ENCODE data around the gene VSIG4. TPM values are rescaled to one million over a fixed set of nuclear protein-coding genes. Genes with fewer than 3 reads are reported as not detected.

VSIG4 gene
- total and polyA plus RNA-seq, 2 donors (not counting 1 experiment from before 2014, with no cell fraction given), result 0.09 TPM; not detected in 1

GRCh38 chrX:66020631-66021334 is 19.1 kb downstream of the VSIG4 start:
- peak overlapping the region; percentile 50 for H2AFZ ChIP-seq (ENCODE audit: insufficient read depth, low read depth, low read length, poor library complexity, severe bottlenecking)
- ChIA-PET CTCF (interaction anchor here (0.7 to 5.3 kb wide), 8 partner anchors 10 to 424 kb away, joined by 3 to 33 read pairs (median 6); no protein-coding TSS in a partner anchor), POLR2A (interaction anchor here (1.5 kb wide), 1 partner anchor 15 kb away, joined by 4 read pairs; no protein-coding TSS in a partner anchor)
- H3K9me3 ChIP-seq (ENCODE audit: control extremely low read depth in 1 of 3, control insufficient read depth in 2 of 3, insufficient read depth in 1 of 3, low read length in 2 of 3), result no peaks in the 10 kb centered on the region
- H3K4me1 ChIP-seq (ENCODE audit: control insufficient read depth in 2 of 2, insufficient read depth in 2 of 2, low read length in 2 of 2), result peaks cover 82 to 92% of the 10 kb centered on the region in 2 donors
- peak overlapping the region in 2 of 5 experiments; percentile 5 to 27 for H3K4me3 ChIP-seq (ENCODE audit: control extremely low read depth in 1 of 5, extremely low read depth in 1 of 5, insufficient read depth in 1 of 5, low read depth in 2 of 5, low read length in 4 of 5)
- no peaks in the 10 kb centered on the region for H3K27me3 ChIP-seq (replicated peaks in 1 of 4; ENCODE audit: control extremely low read depth in 1 of 4, control insufficient read depth in 3 of 4, insufficient read depth in 4 of 4, low read length in 3 of 4)
- H3K9ac ChIP-seq (ENCODE audit: low read length), result peak overlapping the region; percentile 27
- H3K4me2 ChIP-seq (replicated peaks; ENCODE audit: low read depth, low read length, poor library complexity, severe bottlenecking), result peak overlapping the region; percentile 62
- peaks cover 69% of the 10 kb centered on the region for H3K79me2 ChIP-seq (ENCODE audit: control insufficient read depth, insufficient read depth, low read length)
- TF ChIP-seq EZH2 (IDR thresholded peaks at IDR 0.05; ENCODE audit: borderline replicate concordance, insufficient read depth, low read depth, low read length, poor library complexity, severe bottlenecking), result no peak
- TF ChIP-seq, protein P1, sequence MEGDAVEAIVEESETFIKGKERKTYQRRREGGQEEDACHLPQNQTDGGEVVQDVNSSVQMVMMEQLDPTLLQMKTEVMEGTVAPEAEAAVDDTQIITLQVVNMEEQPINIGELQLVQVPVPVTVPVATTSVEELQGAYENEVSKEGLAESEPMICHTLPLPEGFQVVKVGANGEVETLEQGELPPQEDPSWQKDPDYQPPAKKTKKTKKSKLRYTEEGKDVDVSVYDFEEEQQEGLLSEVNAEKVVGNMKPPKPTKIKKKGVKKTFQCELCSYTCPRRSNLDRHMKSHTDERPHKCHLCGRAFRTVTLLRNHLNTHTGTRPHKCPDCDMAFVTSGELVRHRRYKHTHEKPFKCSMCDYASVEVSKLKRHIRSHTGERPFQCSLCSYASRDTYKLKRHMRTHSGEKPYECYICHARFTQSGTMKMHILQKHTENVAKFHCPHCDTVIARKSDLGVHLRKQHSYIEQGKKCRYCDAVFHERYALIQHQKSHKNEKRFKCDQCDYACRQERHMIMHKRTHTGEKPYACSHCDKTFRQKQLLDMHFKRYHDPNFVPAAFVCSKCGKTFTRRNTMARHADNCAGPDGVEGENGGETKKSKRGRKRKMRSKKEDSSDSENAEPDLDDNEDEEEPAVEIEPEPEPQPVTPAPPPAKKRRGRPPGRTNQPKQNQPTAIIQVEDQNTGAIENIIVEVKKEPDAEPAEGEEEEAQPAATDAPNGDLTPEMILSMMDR (IDR thresholded peaks at IDR 0.05), result no peak
- H3K27ac ChIP-seq (ENCODE audit: low read length in 2 of 2), result peak overlapping the region; percentile 69 to 80
- DNase-seq, result peak; percentile 34
- ATAC-seq (ENCODE audit: low read depth), result no peak
- H4K20me1 ChIP-seq (ENCODE audit: control insufficient read depth, insufficient read depth, low read length, poor library complexity, severe bottlenecking), result no peaks in the 10 kb centered on the region
- Mint-ChIP-seq H3K9me3 (ENCODE audit: insufficient read depth) (no peaks in the 10 kb centered on the region), H3K4me1 (peaks cover 82% of the 10 kb centered on the region), H3K27me3 (no peaks in the 10 kb centered on the region), H3K27ac (peak overlapping the region; percentile 96), H3K4me3 (peak overlapping the region; percentile 72)
- intact Hi-C loops (cut with micrococcal nuclease), result no loop called here
- peaks cover 0 to 22% of the 10 kb centered on the region in 2 experiments for H3K36me3 ChIP-seq (replicated peaks in 1 of 2; ENCODE audit: control extremely low read depth in 1 of 2, control insufficient read depth in 1 of 2, extremely low read depth in 1 of 2, insufficient read depth in 2 of 2, low read length in 1 of 2)
- 0% methylated on average over 1 of the region's 10 CpGs for WGBS (ENCODE audit: insufficient coverage)

DNA sequence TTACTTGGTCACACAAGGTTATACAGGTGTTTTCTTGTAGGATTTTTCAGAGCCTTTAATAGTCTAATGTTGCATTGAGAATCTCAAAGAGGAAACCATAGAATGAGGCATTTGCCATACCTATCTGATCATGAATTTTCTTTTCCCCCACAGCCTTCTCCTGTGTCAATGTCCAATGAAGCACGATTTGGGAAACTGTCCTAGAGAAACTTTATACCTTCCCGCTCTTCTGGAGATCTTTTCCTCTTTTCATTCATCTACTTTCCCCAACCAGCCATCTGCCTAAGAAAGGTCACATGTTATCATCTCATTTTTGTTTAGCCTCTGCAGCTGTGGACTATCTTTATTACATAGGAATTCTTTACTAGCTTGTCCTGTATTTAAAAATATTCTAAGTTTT is 19.9 kb downstream of the VSIG4 start:
- ATAC-seq (ENCODE audit: low read depth) (no peak), DNase-seq (no peak)
- Histone ChIP-seq H3K27ac (ENCODE audit: low read length in 2 of 2) (peak overlapping the region; percentile 69 to 80), H3K79me2 (ENCODE audit: control insufficient read depth, insufficient read depth, low read length) (peaks cover 66% of the 10 kb centered on the region), H3K36me3 (replicated peaks in 1 of 2; ENCODE audit: control extremely low read depth in 1 of 2, control insufficient read depth in 1 of 2, extremely low read depth in 1 of 2, insufficient read depth in 2 of 2, low read length in 1 of 2) (peaks cover 0 to 22% of the 10 kb centered on the region in 2 experiments), H4K20me1 (ENCODE audit: control insufficient read depth, insufficient read depth, low read length, poor library complexity, severe bottlenecking) (no peaks in the 10 kb centered on the region), H3K9ac (ENCODE audit: low read length) (no peak overlapping the region), H3K4me2 (replicated peaks; ENCODE audit: low read depth, low read length, poor library complexity, severe bottlenecking) (peak overlapping the region; percentile 78), H2AFZ (ENCODE audit: insufficient read depth, low read depth, low read length, poor library complexity, severe bottlenecking) (no peak overlapping the region), H3K9me3 (ENCODE audit: control extremely low read depth in 1 of 3, control insufficient read depth in 2 of 3, insufficient read depth in 1 of 3, low read length in 2 of 3) (no peaks in the 10 kb centered on the region), H3K4me3 (ENCODE audit: control extremely low read depth in 1 of 5, extremely low read depth in 1 of 5, insufficient read depth in 1 of 5, low read depth in 2 of 5, low read length in 4 of 5) (no peak overlapping the region), H3K4me1 (ENCODE audit: control insufficient read depth in 2 of 2, insufficient read depth in 2 of 2, low read length in 2 of 2) (peaks cover 83 to 100% of the 10 kb centered on the region in 2 donors), H3K27me3 (replicated peaks in 1 of 4; ENCODE audit: control extremely low read depth in 1 of 4, control insufficient read depth in 3 of 4, insufficient read depth in 4 of 4, low read length in 3 of 4) (no peaks in the 10 kb centered on the region)
- H3K4me3 Mint-ChIP-seq, result no peak overlapping the region
- H3K4me1 Mint-ChIP-seq, result peaks cover 81% of the 10 kb centered on the region
- no CpG with 5 or more reads among the region's 2 CpGs for WGBS (ENCODE audit: insufficient coverage)
- peak overlapping the region; percentile 90 for H3K27ac Mint-ChIP-seq
- ChIA-PET CTCF (interaction anchor here (1.0 to 5.3 kb wide), 7 partner anchors 11 to 439 kb away, joined by 3 to 33 read pairs (median 9); no protein-coding TSS in a partner anchor), POLR2A (interaction anchor here (1.5 kb wide), 1 partner anchor 14 kb away, joined by 4 read pairs; no protein-coding TSS in a partner anchor)
- TF ChIP-seq EZH2 (IDR thresholded peaks at IDR 0.05; ENCODE audit: borderline replicate concordance, insufficient read depth, low read depth, low read length, poor library complexity, severe bottlenecking), result no peak
- no peaks in the 10 kb centered on the region for H3K27me3 Mint-ChIP-seq
- intact Hi-C loops (cut with micrococcal nuclease), result loop anchor here (5.0 to 10.0 kb wide), 3 partner anchors 125 to 423 kb away; no protein-coding TSS in a partner anchor
- H3K9me3 Mint-ChIP-seq (ENCODE audit: insufficient read depth), result no peaks in the 10 kb centered on the region
